ELF-1 (cell line): Measurements from ENCODE around the gene CCDC85B.

Experiments
- DNase-seq: peaks from one replicate; pipeline ENCODE4 v3.0.0-alpha.2; 2016; ENCODE audit warnings: low read depth, low spot score

The CCDC85B gene

GRCh38 chr11:65932558-65932919 is 42.1 kb downstream of the CCDC85B start:
- DNase-seq = peak; percentile 68

DNA sequence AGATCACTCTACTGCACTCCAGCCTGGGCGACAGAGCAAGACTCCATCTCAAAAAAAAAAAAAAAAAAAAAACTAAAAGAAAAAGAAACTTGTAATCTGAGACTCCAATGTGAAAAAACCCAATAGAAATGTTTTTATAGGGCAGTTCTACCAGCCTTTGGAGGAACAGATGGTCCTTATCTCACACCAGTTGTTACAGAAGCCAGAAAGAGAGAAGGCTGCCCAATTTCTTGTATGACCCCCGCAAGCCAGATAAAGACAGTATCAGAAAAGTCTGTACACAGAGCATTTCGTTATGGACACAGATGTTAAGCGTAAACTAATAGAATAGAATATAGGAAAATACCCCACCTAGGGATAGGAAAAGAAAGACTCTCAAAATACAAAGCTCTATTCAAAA is 43.5 kb downstream of the CCDC85B start:
- DNase-seq = no peak

DNA sequence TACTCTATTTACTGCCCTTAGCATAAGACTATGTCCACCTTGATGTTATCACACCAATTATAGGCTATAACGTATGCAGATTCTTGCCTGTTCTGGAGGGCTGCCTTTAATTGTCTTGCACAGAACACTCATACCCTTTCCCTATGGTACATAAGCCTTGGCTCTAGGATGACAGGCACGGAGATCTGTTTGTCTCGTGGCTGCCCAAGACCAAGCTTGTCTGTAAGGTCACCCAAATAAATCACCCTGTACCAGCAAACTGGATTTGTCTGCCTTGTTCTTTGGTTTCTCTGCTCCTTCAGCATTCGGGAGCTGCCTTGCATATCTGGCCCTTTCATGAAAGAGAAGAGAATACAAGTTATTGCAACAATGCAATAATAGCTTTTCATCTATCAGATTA is 47.3 kb downstream of the CCDC85B start:
- no peak for DNase-seq
